Activated CD4-positive, alpha-beta T cell treated with anti-CD3 and anti-CD28 coated beads, Interleukin-2, amount 50 U/mL, for 1 hour (primary cell): ENCODE results near the gene RAPGEF6.
A peak's percentile ranks its signal among the peaks of the same experiment; 100 is the strongest.
"Not testable (repeated sequence)": the region's sequence is repeated elsewhere in the genome, so short reads cannot be mapped to it uniquely, and the experiment has no call there.

ENCODE experiments used
- DNase-seq: peaks from one replicate; pipeline ENCODE4 v3.0.0-alpha.2; 2020

RAPGEF6 gene, protein sequence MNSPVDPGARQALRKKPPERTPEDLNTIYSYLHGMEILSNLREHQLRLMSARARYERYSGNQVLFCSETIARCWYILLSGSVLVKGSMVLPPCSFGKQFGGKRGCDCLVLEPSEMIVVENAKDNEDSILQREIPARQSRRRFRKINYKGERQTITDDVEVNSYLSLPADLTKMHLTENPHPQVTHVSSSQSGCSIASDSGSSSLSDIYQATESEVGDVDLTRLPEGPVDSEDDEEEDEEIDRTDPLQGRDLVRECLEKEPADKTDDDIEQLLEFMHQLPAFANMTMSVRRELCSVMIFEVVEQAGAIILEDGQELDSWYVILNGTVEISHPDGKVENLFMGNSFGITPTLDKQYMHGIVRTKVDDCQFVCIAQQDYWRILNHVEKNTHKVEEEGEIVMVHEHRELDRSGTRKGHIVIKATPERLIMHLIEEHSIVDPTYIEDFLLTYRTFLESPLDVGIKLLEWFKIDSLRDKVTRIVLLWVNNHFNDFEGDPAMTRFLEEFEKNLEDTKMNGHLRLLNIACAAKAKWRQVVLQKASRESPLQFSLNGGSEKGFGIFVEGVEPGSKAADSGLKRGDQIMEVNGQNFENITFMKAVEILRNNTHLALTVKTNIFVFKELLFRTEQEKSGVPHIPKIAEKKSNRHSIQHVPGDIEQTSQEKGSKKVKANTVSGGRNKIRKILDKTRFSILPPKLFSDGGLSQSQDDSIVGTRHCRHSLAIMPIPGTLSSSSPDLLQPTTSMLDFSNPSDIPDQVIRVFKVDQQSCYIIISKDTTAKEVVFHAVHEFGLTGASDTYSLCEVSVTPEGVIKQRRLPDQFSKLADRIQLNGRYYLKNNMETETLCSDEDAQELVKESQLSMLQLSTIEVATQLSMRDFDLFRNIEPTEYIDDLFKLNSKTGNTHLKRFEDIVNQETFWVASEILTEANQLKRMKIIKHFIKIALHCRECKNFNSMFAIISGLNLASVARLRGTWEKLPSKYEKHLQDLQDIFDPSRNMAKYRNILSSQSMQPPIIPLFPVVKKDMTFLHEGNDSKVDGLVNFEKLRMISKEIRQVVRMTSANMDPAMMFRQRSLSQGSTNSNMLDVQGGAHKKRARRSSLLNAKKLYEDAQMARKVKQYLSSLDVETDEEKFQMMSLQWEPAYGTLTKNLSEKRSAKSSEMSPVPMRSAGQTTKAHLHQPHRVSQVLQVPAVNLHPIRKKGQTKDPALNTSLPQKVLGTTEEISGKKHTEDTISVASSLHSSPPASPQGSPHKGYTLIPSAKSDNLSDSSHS (N-terminal part only)

DNA sequence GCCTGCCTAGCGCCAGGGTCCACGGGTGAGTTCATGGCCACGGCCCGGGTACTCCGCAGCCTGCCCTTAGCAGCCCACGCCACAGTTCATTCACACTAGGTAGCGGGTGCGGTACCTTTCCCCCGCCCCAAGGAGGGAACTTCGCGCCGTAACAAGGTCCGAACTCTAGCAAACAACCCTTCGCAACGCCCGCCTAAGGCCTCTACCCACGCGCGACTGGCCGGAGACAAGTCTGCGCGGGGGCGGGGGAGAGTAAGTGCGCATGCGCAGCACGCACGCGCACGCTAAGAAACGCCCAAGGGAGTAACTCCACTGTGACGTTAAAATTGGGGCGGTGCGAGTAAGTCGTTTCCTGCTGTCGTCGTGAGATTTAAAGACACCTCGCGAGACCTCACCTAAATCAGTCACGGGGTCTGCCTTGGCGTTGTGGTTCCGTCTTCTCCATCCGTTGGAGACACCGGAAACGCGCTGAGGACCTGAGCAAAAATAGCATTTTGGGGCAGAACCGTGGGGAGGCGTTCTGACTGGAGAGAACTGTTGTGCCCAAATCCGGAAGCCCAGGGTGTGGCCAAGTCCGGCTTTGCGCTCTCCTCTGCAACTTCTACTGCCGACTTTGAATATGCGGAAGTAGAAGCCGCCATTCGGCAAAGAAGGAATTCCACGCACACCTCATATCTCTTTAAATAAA, at the start of gene RAPGEF6:
TSS of gene RAPGEF6 (minus strand) at position 234 of the 688 bp plus-strand sequence. CDS start at position 35, 199 bp downstream.
- DNase-seq: peak; percentile 93

DNA sequence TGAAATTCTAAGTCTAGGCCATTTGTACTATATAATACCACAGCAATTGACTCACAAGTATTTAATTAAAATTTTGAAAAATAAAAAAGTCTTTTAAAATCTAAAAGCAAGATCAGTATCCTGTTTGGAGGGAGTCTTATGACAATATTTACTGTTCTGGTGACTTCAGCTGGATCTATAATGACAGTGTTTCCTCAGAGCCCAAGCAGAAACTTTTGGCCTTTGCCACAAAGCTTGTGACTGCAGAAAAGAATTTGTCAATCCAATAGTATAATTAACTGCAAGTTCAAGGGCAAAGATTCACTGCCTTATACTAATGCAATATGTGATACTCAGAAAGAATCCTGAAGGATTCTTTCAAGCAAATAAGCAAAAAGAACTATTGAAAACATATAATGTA, 49.6 kb upstream of the RAPGEF6 start:
- DNase-seq: no peak

DNA sequence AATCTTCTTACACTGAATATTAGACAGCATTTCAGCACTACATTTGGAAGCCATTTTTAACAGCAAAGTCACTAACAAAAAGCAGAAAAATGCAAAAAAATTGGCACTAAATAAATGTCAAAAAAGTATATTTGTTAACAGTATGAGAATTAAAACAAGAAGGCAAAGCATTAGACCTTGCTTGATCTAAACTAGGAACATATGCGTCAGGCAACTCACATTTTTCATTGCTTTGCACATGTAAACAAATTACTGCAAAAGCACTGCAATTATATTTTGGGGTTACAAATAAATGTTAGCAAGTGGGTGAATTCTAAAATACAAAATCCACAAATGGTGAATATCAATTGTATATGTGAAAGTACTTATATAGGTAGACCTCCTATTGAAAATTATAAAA, 49.0 kb upstream of the RAPGEF6 start:
- no peak for DNase-seq

DNA sequence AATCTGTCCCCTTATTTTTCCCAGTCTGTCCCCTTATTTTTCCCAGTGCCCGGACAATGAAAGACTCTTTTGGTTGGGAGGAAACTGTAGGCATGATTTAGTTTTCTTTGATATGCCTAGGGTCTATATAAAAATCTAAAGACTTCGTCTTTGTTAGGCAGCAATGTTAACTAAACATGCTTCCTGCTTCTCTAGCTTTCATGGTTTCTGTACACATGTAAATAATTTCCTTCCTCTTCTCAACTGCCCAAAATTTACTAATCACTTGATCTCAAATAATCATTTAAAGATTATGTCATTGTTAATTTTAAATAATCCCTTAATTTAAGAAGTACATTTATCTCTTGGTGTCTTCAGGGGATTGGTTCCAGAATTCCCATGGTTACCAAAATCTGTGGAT, 47.8 kb upstream of the RAPGEF6 start:
- DNase-seq: no peak

DNA sequence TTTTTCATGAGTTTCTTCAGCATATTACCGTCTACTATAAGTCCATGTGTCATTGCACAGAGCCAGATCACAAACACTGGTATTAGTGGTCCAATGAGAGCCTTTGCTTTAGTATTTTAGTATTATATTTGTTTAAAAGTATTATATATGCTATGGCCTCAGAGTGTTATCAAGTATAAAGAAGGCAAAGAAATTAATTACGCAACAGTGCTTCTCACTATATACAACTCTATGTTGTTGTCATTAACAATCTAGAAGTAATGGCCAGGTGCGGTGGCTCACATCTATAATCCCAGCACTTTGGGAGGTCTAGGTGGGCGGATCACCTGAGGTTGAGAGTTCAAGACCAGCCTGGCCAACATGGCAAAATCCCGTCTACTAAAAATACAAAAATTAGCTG, 47.1 kb upstream of the RAPGEF6 start:
- no peak for DNase-seq

DNA sequence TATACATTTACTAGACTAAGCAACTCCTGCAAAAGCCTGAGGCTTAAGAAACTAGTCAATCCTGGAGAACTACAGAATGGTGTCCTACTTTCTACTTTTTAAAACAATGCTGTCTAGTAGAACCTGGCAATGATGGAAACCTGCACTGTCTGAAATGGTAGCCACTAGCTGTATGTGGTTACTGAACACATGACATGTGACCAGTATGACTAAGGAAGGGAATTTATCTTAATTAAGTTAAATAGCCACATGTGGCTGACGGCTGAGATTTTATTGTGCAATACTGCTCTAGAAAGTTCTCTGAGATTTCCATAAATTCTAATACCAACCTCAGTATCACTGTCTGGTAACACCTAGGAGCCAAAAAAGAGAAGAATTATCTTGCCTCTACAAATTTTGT, 44.9 kb upstream of the RAPGEF6 start:
- DNase-seq: no peak

DNA sequence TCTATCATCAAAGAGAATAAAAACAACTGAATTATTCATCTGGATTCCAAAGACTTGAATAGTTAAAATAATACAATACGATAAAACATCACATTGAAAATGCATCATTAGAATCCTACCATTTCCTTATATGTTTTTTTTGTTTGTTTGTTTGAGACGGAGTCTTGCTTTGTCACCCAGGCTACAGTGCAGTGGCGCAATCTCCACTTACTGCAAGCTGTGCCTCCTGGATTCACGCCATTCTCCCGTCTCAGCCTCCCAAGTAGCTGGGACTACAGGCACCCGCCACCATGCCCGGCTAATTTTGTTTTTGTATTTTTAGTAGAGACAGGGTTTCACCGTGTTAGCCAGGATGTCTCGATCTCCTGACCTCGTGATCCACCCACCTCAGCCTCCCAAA, 43.2 kb upstream of the RAPGEF6 start:
- DNase-seq: not testable (repeated sequence)

DNA sequence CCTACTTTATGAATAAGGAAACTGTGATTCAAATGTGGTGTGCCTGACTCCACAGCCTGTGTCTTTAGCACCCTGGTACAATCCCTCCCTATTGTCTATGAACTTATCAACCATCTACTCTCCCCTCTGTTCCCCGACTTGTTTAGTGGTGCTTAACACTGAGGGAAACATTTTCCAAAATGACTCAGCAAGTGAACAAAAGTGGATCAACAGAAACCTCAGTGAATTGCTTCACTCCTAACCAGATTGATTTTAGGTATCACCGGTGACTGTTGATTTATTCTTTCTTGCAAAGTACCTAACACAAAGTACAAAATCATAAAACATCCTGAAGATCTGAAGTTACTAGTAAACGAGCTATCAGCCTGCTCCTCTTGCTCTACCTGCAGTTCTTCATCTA, 42.1 kb upstream of the RAPGEF6 start:
- no peak for DNase-seq

DNA sequence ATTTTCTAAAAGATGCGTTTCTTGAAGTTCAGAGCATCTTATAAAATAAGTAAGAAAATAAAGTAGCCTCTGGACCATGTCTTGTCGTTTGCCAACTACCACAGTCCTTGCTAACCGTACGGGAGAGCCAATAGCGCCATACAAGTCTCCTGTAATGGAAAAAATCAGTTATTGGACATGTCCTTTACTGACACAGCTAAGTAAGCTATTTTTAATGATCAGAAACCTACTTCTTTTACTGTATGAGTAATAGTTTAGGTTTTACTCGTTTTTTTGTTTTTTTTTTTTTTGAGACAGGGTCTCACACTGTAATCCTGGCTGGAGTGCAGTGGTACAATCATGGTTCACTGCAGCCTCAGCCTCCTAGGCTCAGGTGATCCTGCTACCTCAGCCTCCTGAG, 37.7 kb upstream of the RAPGEF6 start:
- no peak for DNase-seq

DNA sequence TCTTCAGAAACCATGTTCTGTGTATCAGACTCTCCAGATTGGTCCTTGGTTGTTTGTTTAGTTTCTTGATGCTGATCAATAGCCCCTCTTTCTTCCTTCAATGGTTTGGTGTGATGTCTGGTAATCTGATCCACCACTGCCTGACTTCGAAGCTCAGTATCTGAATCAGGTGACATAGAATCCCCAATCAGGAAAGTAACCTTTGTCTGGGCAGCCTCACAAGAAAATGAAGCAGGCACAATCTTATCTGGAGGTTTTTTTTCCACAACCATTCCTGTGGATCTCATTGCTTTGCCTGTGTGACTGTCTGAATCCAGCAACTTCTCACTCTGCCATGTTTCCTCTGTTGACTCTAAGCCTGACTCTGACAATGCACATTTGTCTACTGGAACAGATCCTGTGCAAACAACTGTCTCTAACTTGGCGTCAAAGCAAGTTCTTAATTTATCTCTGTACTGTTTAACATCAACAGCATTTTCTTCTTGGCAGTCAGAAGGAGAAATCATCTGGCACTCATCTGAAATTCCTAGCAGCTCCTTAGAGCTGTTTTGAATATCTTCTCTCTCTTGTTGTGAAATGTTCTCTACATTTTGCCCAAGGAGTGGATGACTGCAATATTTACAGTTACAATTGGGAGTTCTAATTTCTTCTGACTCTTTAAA, 37.1 kb upstream of the RAPGEF6 start:
- no peak for DNase-seq

DNA sequence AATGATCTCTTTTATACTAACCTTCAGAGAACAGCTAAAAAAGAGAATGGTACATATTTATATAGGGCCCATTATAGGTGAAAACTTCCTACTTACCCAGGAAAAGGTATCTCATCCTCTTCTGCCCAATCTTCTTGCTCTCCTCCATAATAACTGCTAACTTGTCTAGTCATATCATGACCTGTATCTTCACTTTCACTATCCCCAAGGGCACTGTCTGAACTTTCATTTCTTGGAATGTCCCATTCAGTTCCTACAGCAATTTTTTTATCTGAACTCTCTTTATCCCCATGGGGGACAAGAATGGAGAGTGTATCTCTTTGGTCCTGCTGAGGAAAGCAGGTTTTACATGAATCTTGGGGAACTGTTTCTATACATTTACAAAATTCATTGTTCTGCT, 36.4 kb upstream of the RAPGEF6 start:
- no peak for DNase-seq

DNA sequence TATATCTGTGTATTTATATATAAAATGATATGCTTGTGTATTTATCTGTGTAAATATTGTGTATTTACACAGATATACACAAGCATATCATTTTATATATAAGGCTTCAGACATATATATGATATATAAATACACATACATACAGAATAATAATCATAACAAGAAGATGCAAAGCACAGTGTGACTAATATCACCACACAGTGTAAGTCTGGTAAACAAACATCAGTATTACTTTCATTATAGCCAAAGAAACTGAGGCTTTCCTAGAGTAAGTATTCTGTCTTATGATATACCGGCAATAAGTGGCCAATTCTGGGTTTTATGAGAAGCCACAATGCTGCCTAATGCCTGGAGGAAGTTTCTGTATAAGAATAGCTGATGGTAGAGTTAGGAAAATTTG, 29.9 kb upstream of the RAPGEF6 start:
- DNase-seq: no peak

DNA sequence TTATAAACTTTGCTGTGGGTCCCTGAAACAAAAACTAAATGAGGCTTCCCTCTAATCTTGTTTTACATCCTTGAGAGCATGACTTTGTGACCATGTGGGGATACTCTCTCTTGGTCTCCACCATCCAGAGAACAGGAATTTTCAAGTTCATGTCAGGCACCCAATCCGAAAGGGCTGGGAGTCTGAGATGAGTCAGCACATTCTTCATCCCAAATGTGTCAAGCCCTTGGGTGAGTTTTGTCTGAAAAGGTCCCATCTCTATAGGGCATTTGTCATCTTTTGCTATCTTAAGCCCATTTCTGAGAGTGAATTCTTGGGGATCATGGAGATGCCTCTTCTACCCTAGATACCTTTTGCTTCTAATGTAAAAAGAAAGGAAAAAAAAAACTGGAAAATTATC, 26.9 kb upstream of the RAPGEF6 start:
- DNase-seq: no peak

DNA sequence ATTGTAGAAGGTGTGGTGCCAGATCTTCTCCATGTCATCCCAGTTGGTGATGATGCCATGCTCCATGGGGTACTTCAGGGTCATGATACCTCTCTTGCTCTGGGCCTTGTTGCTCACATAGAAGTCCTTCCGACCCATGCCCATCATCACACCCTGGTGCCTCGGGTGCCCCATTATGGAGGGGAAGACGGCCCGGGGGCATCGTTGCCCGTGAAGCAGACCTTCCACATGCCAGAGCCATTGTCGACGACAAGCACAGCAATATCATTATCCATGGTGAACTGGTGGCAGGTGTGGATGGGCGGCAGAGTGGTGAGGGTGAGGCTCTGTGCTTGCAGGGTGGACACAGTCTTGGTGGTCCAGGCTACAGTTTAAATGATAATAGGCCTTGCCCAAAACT, 24.8 kb upstream of the RAPGEF6 start:
- no peak for DNase-seq

DNA sequence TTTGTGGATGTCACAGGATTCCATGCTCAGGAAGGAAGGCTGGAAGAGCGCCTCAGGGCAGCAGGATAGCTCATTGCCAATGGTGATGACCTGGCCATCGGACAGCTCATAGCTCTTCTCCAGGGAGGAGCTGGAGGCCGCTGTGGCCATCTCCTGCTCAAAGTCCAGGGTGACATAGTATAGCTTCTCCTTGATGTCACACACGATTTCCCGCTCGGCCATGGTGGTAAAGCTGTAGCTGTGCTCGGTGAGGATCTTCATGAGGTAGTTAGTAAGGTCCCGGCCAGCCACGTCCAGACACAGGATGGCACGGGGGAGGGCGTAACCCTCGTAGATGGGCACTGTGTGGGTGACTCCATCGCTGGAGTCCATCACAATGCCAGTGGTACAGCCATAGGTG, 24.3 kb upstream of the RAPGEF6 start:
- DNase-seq: no peak

DNA sequence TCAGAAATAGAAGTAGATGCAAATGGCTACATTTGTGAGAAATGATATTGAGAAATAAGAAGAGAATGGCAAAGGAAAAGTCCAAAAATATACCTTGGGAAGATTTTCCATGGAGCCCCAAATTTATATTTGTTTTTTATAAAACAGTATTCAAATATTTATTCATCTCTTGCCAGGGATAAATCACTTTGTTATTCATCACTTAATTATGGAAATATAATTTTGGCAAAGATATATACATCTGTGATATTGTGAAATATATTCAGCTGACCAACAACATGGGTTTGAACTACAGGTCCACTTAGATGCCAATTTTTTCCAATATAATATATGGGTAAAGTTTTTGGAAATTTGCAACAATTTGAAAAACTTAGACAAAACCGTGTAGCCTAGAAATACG, 19.7 kb upstream of the RAPGEF6 start:
- DNase-seq: no peak

DNA sequence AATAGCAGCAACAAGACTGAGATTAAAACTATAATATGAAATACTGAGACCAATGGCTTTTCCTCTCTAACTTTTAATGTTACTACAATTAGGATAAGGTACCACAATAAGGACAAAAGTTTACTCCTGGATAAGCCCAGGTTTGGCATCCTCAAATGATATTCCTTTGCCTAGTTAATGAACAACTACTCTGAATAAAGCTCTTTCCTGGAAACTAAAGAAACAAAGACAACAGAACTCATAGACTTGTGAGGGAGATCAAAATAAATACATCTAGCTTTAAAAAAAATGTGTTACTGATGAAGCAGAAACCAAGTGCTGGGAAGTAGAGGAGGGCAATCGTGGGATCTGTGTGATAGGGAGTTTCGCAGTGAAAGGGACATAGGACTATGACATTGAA, 19.3 kb upstream of the RAPGEF6 start:
- no peak for DNase-seq

DNA sequence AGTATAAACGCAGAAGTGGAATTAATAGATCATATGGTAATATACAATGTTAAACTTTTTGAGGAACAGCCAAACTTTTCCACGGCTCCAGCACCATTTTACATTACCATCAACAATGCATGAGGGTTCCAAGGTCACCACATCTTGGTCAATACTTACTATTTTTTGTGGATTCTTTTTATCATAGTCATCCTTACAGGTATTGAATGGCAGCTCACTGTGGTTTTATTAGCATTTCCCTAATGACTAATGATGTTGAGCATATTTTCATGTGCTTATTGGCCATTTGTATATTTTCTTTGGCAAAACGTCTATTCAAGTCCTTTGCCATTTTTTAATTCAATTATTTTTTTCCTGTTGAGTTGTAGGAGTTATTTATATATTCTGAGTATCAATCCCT, 14.1 kb upstream of the RAPGEF6 start:
- DNase-seq: no peak

DNA sequence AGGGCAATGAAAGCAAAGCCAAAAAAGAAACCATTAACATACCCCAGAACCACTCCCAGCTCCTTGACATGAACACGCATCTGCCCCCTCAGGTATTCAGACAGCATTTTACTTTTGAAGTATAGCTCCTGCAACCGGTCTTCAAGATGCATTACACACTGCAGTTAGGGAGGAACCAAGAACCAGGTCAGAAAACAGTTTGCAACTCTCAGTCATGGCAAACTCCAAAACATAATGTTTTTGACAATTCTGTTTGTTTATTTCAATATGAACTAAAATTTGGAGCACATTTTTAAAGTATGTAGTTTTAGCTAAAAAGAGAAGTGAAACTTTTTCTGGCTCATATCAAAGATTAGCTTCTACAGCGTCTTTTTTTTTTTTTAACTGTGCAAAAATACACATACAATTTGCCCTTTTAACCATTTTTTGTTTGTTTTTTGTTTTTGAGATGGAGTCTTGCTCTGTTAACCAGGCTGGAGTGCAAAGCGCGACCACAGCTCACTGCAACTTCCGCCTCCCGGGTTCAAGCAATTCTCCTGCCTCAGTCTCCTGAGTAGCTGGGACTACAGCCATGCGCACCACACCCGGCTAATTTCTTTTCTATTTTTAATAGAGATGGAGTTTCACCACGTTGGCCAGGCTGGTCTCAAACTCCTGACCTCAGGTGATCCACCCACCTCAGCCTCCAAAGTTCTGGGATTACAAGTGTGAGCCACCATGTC, 12.2 kb upstream of the RAPGEF6 start:
- DNase-seq: no peak

DNA sequence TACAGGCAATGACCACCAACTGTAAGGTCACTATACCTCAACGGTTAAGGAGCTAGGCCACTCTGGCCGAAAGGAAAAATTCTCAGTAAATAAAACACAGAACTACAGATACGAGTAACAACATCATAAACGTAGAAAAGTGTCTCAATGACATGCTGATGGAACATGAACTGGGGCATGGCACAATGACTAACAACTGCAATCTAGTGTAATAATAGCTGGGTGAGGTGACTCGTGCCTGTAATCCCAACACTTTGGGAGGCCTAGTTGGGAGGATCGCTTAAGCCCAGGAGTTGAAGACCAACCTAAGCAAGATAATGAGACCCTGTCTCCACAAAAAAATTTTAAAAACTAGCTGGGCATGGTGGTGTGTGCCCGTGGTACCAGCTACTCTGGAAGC, 9.8 kb upstream of the RAPGEF6 start:
- no peak for DNase-seq

DNA sequence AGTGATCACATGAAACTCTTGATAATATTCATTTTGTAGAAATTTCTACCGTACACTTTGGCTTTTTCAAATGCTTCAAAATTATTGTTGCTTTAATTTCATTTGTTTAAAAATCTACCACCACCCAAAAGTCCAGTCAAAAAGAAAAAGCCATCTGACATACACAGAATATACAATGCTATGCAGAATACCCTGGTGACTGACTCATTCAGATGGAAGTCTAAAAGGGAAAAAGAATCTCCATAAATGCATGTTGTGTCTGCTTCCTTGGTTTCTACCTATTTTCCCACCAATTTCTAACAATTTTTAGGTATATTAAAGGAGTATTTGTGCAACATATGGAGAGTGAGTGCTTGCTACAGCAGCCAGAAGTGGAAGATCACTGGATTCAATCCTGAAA, 9.3 kb upstream of the RAPGEF6 start:
- no peak for DNase-seq

DNA sequence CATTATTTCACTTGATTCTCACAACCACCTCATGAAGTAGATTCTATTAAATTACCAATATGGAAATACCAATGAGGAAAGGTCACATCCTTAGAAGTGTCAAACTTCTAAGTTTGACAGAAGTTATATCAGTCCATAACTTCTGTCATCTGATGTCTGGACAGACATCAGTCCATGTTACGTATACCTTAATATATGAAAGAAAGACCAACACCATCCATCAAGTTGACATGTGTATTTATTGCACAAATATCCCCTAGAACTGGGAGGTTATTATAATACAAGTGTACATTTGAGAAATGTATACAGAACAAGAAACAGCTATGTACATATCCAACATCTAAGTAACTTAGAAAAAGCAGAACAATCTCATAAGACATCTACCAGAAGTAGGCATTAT, 6.5 kb upstream of the RAPGEF6 start:
- DNase-seq: no peak
